Measurements from ENCODE around the gene OR14A2.

DNA sequence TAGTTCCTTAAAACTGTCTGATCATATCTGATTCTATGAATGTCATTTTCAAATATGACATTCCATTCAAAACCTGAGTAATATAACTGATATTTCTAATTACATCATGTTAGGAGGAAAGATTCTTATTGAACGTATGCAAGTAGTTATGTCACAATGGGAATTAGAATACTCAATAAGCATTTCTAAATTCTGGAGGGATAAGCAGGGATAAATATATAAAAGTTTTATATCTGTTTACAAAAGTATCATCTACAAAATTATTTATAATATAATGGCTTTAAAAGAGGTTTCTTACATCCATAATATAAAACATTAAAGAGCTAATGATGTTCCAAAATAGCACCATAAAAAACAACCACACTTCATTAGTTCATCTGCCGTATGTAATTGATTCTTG lies at the start of gene OR14A2:
- no peak for TF ChIP-seq EP300 (IDR thresholded peaks at IDR 0.05)
- TF ChIP-seq, protein P1, sequence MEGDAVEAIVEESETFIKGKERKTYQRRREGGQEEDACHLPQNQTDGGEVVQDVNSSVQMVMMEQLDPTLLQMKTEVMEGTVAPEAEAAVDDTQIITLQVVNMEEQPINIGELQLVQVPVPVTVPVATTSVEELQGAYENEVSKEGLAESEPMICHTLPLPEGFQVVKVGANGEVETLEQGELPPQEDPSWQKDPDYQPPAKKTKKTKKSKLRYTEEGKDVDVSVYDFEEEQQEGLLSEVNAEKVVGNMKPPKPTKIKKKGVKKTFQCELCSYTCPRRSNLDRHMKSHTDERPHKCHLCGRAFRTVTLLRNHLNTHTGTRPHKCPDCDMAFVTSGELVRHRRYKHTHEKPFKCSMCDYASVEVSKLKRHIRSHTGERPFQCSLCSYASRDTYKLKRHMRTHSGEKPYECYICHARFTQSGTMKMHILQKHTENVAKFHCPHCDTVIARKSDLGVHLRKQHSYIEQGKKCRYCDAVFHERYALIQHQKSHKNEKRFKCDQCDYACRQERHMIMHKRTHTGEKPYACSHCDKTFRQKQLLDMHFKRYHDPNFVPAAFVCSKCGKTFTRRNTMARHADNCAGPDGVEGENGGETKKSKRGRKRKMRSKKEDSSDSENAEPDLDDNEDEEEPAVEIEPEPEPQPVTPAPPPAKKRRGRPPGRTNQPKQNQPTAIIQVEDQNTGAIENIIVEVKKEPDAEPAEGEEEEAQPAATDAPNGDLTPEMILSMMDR (IDR thresholded peaks at IDR 0.05) = no peak

Data from esophagus muscularis mucosa (tissue), 3 donors.